Stimulated activated naive CD8-positive, alpha-beta T cell treated with anti-CD3 and anti-CD28 coated beads, Interleukin-15, amount 100 ng/mL, for 72 hours (primary cell): Measurements from ENCODE around the gene RAB11FIP4.

Source experiments
- ATAC-seq: fragments of 150-1000 bp; cut with Tn5 transposase; 2 replicates; pipeline ENCODE4 v1.10.0; 2021; ENCODE audit warnings: mild to moderate bottlenecking, moderate library complexity
- DNase-seq, 2 donors: peaks; one replicate each; pipeline ENCODE4 v3.0.0; 2021 to 2022
- H3K27ac Mint-ChIP-seq, 2 donors: one replicate each; pipeline ENCODE4 v1.8.0; 2022; ENCODE audit warnings: mild to moderate bottlenecking in 2 of 2, mixed read lengths in 2 of 2, moderate library complexity in 2 of 2
- H3K27me3 Mint-ChIP-seq: one replicate; pipeline ENCODE4 v1.8.0; 2022; ENCODE audit warnings: mixed read lengths
- H3K4me1 Mint-ChIP-seq: one replicate; pipeline ENCODE4 v1.8.0; 2022; ENCODE audit warnings: mild to moderate bottlenecking, mixed read lengths
- H3K4me3 Mint-ChIP-seq, 2 donors: one replicate each; pipeline ENCODE4 v1.8.0; 2022; ENCODE audit warnings: mild to moderate bottlenecking in 2 of 2, mixed read lengths in 2 of 2, moderate library complexity in 1 of 2
- H3K9me3 Mint-ChIP-seq, 2 donors: one replicate each; pipeline ENCODE4 v1.8.0; 2022; ENCODE audit warnings: mixed read lengths in 2 of 2

Gene RAB11FIP4

DNA sequence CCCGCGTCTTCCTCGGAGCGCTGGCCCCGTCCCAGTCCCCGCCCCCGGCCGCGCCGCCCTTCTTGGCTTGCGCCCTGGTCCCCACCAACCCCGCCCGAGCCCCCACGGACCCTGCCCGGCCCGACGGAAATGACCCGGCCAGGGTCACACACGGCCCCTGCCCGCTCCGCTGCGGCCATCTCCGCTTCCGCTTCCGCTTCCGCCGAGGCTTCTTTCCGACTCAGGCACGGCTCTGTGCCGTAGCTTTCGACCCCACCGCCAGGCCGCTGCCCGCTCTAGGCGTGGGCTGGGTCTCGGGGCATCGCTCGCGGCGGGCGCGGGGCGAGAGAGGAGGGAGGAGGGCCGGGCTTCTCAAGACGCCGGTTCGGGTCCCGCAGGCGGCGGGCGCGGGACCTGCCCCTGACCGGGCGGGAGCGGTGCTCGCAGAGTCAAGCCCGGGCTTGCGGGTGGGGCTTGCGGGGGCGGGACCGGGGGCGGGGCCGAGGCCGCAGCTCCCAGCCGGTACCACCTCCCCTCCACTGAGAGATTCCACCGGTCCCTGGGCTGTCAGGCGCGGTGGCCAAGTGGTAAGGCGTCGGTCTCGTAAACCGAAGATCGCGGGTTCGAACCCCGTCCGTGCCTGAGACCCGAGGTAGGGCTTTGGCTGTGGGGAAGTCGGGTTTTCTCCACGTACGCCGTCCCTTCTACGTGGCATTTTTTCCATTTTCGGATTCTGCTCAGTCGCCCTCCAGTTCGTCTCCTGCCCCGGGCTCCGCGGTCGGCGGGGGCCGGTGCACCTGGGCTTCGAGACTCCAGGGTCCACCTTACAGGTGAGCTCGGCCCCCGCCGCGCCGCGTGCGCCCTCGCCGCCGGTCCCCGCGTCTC is 158.3 kb downstream of the RAB11FIP4 start:
- peak overlapping the region; percentile 96 to 98 for H3K27ac Mint-ChIP-seq
- H3K4me3 Mint-ChIP-seq, result peak overlapping the region; percentile 94 to 98
- DNase-seq (peak; percentile 91 to 95), ATAC-seq (peak; percentile 86)
- H3K9me3 Mint-ChIP-seq, result no peaks in the 10 kb centered on the region
- no peaks in the 10 kb centered on the region for H3K27me3 Mint-ChIP-seq
- peaks cover 34% of the 10 kb centered on the region for H3K4me1 Mint-ChIP-seq

DNA sequence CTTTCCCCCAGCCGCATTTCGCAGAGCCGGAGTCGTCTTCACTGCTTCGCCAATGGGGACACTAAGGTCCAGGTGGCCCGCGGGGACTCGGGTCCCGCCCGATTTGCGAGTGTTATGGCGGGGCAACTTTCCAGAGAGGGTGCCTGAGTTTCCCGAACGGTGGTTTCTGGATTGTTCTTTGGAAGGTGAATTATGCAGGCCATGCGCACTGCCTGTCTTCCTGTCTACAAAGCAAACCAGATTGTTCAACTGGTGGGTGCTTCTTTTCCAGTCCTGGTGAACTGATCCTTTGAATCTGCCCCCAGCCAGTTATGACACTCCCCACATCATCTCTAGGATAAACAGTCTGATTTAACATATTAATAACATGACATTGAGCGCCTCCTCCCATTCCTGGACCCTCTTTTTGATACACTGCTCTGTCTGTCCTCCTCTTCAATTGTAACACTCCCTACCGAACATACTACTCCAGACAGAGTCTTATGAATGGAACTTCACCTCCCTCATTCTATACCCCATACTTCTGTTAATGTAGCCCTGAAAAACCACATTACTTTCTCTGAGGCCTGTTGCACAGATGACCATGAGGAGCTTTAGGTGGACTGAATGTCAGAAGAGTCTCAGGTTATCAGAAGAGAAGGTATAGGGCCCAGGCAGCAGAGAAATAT is 159.0 kb downstream of the RAB11FIP4 start:
- no peaks in the 10 kb centered on the region for H3K27me3 Mint-ChIP-seq
- no peaks in the 10 kb centered on the region for H3K9me3 Mint-ChIP-seq
- H3K4me3 Mint-ChIP-seq, result peak overlapping the region; percentile 63 to 77
- ATAC-seq (no peak), DNase-seq (no peak)
- H3K4me1 Mint-ChIP-seq, result peaks cover 39% of the 10 kb centered on the region
- H3K27ac Mint-ChIP-seq, result peak overlapping the region; percentile 72 to 98

DNA sequence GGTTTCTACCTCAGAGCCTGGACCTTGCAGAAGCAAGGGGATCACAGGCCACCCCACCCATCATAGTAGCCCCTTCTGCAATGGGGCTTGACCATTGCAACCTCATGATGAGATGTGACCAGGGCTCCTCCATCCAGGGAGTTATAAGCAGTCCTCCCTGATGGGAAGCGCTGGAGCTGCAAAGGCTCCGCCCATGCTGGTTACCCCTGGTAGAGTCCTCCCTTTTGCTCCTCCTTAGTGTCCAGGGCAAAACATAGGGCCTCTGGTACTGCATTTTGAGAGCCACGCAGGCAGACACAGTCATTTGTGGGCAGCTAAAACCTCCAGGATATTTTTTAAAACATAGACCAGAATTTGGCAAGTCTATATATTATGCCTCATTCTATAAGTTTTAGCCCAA is 161.1 kb downstream of the RAB11FIP4 start:
- peaks cover 40% of the 10 kb centered on the region for H3K4me1 Mint-ChIP-seq
- ATAC-seq (no peak), DNase-seq (no peak)
- no peak overlapping the region for H3K4me3 Mint-ChIP-seq
- H3K27ac Mint-ChIP-seq, result no peak overlapping the region
- H3K27me3 Mint-ChIP-seq, result peaks cover 3% of the 10 kb centered on the region
- no peaks in the 10 kb centered on the region for H3K9me3 Mint-ChIP-seq

DNA sequence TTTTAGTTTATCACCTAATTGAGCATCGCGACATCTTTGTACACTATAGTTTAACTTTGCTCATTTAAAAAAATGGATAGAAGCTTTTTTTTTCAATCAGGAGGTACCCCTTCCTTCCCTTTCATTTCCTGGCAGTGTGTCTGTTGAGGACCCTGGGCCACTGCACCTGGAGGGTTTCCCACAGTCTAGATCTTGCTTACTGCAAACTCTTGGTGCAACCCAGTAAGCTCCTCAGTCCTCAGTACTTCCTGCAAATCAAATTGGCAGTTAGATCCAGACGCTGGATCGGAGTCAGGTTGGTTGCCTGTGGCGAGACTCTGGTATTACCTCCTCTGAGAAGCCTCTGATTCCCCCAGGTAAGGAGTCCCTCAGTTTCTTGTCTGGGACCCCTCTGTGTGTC is 162.0 kb downstream of the RAB11FIP4 start:
- Mint-ChIP-seq H3K9me3 (no peaks in the 10 kb centered on the region), H3K4me3 (no peak overlapping the region), H3K27ac (no peak overlapping the region), H3K4me1 (peaks cover 30% of the 10 kb centered on the region), H3K27me3 (peaks cover 7% of the 10 kb centered on the region)
- DNase-seq, result no peak
- no peak for ATAC-seq

DNA sequence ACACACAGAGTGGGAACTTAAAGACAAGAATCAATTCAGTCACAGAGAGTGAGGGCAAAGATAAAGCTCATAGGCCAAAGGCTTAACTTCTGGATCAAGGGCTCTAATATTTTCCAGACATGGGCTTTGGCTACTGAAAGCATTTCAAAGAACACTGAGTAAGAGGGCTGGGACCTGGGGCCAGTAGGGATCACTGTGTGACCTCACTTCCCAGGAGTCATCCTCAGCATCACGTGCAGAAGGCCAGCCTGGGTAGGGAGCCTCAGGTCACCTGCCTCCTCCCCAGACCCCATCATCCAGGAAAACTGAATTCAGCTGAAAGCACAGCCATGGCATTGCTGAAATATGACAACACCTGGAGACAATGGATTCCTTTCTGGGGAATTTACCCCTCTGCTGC is 163.5 kb downstream of the RAB11FIP4 start:
- no peak overlapping the region for H3K4me3 Mint-ChIP-seq
- no peaks in the 10 kb centered on the region for H3K9me3 Mint-ChIP-seq
- H3K4me1 Mint-ChIP-seq, result peaks cover 21% of the 10 kb centered on the region
- DNase-seq, result no peak
- H3K27me3 Mint-ChIP-seq, result peaks cover 7% of the 10 kb centered on the region
- no peak overlapping the region for H3K27ac Mint-ChIP-seq
- no peak for ATAC-seq

DNA sequence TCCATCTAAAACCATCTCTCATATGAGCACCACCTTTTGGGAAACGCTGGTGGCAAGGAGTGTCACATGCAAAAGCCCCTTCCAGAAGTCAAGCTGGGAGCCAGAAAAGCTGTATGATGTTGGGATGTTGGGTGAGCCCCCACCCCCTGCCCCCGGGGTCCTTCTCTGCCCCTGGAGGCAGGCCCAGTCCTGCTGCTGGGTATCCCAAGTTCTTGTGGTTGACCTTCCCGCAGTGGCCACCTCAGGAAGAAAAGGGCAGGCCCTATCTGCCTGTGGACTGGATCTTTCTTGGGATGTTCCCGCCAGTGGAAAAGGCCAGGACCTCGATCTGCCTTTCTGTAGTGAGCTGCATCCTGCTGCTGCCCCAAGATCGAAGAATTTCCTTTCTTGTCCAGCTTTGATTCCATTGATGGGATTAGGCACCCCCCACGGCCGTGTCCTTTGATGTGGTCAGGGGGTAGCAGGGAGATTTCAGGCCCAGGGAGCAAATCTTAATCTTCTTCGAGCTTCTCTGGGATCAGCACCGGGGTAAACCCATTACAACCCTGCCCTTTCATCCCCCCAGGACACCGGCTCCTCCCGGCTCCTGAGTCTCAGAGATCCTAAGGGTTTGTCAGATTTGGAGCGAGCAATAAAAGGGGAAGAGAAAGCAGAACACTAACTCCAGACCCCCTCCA is 165.6 kb downstream of the RAB11FIP4 start:
- ATAC-seq (no peak), DNase-seq (no peak)
- Mint-ChIP-seq H3K4me1 (peaks cover 31% of the 10 kb centered on the region), H3K27me3 (peaks cover 21% of the 10 kb centered on the region), H3K9me3 (no peaks in the 10 kb centered on the region), H3K27ac (no peak overlapping the region), H3K4me3 (no peak overlapping the region)

DNA sequence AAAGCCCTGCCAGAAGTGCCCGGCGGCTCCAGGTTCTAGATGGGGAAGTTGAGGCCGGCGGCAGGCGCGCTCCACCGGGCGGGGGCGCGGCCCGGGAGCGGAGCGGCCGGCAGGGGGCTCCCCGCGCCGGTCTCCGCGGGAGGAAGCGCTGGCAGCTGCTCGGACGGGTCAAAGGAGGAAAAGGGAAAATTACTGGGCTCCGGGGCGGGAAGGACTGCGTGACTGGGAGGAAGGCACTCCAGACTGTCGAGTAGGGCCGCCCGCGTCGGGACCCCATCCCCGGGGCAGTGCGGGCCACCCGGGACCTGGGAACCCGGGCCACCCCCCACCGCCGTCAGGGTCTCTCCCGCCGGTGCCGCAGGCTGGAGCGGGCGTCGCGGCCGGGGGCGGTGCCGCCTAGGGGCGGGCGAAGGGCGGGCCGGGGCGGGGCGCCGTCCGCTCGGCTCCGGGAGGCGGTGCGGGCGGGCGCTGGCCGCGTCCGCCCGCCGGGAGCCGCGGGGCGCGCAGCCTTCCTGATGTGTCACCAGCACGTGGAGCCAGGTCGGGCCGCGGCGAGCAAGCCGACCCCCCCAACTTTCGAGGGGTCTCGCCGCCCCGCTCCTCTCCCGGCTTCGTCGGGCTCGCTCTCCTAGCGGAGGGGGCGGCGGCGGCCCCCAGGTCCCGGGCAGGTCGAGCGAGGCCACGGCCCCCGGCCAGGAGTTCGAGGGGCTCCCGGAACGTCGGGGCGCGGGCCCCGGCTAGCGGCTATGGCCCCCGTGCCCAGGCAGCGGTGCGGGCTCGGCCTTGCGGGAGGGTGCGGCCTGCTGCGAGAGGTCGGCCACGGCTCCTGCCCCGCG is 167.5 kb downstream of the RAB11FIP4 start:
- H3K27me3 Mint-ChIP-seq, result peaks cover 21% of the 10 kb centered on the region
- DNase-seq, result peak; percentile 50
- no peaks in the 10 kb centered on the region for H3K9me3 Mint-ChIP-seq
- H3K27ac Mint-ChIP-seq, result peak overlapping the region in 1 of 2 donors; percentile 82
- peak; percentile 92 for ATAC-seq
- peaks cover 26% of the 10 kb centered on the region for H3K4me1 Mint-ChIP-seq
- H3K4me3 Mint-ChIP-seq, result peak overlapping the region; percentile 77 to 80

DNA sequence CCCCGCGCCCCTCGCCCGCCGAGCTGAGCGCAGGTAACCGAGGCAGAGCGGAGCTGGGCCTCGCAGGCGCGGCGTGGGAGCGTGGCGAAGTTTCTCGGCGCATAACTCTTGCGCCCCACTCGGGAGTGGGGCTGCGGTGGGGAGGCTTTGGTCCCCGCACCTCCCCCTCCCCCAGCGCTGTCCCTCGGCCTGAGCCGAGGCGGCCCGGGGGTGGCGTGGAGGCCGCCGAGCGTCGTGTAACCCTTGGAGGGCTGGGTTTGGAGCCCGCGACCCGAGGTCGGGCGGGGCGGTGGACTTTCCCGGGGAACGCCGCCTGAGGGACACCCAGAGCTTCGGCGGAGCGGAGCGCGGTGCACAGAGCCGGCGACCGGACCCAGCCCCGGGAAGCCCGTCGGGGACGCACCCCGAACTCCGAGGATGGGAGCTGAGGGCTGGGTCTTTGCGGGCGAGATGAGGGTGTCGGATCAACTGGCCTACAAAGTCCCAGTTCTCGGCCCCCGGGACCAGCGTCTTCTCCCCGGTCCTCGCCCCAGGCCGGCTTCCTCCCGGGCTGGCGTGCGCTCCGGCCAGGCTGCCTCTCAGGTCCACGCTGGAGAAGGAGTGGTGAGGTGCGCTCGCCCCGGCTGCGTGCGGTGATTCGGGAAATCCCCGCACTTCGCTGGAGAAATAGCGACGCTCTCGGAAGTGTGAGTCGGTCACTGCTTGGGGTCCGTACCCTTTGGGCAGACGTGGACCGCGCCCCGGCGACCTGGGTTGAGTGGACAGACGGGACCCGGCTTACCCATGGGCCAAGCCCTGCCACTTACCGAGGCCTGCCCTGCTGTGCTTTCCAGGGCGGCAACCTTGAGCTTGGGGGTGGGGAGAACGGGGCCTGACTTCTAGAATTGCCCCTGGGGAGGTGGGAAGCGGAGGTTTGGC is 168.4 kb downstream of the RAB11FIP4 start:
- Mint-ChIP-seq H3K4me1 (peaks cover 26% of the 10 kb centered on the region), H3K4me3 (peak overlapping the region; percentile 24 to 45)

DNA sequence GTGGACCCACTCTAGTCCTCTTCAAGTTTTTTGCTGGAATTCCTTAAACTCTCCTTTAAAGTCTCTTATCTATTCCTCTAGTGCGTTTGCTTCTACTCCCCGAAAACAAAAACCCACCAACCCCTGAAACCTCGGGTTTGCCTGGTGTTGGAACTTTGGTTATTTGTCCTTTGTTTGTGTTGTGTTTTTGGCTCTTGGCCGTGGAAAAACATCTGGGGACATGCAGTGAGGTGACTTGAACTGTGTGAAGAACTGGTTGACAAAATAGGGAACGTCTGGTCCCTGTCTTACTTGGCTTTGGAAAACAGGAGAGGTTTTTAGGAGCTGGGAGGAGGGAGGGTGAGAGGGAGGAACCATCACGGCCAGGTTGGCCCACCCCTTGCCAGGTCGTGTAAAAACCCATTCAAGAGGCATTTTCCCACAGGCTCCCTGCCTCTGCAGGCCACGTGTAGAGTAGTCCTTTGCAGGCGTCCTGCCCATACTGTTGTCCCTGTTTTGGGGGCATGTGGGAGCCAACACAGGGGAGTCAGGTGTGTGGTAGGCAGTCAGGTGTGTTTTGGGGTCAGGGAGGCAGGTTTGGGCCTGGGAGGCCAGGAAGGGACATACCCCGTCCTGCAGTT is 169.3 kb downstream of the RAB11FIP4 start:
- no peak for DNase-seq
- Mint-ChIP-seq H3K4me3 (peak overlapping the region; percentile 24 to 45), H3K27me3 (peaks cover 25% of the 10 kb centered on the region), H3K4me1 (peaks cover 19% of the 10 kb centered on the region), H3K9me3 (no peaks in the 10 kb centered on the region), H3K27ac (no peak overlapping the region)
- ATAC-seq, result no peak

More for the DNA sequence above, 168.4 kb downstream of the RAB11FIP4 start:
- Mint-ChIP-seq H3K27me3 (peaks cover 21% of the 10 kb centered on the region), H3K27ac (no peak overlapping the region), H3K9me3 (no peaks in the 10 kb centered on the region)
- ATAC-seq, result no peak
- DNase-seq, result no peak

DNA sequence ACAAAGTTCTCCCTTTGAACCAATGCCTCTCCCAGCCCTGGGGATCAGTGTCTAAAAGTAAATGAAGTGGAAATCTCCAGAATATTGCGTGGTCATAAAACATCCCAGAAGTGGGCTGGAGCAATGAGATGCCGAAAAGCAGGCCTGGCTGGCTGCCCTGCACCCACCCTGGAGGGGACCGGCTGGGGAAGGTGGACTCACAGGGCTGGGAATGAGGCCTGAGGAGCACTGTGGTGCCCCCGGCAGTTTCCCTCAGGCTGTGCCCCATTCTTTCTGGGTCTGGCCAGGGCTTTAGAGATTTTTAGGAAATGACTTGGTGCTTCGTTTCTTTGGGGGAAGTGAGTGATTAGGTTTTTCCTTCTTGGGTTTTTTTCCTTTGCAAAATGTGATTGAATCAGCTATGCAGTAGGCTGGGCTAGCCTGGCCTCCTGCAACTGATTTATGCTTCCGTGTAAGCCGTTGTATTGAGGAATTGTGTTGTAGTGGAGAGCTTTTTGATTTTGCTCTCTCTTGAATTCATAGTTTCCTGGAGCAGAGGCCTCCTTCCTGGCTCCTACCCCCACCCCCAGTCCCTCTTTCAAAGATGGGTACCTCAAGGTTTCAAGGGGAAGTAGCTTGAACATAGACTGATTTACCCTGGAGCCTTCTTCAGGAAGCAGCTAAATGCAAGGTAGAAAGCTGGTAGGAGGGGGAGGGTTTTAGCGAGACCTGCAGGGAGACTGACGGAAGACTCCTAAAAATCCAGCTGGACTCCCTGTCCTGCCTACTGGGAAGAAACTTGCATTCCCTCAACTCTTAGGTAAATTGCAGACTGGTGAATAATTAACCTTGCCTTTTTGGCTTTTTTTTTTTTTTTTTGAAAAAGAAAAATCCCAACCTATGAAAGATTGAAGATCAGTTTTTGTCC is 170.2 kb downstream of the RAB11FIP4 start:
- no peak overlapping the region for H3K4me3 Mint-ChIP-seq
- peaks cover 28% of the 10 kb centered on the region for H3K27me3 Mint-ChIP-seq
- no peak overlapping the region for H3K27ac Mint-ChIP-seq
- no peak for DNase-seq
- H3K4me1 Mint-ChIP-seq, result peaks cover 19% of the 10 kb centered on the region
- ATAC-seq, result no peak
- no peaks in the 10 kb centered on the region for H3K9me3 Mint-ChIP-seq

DNA sequence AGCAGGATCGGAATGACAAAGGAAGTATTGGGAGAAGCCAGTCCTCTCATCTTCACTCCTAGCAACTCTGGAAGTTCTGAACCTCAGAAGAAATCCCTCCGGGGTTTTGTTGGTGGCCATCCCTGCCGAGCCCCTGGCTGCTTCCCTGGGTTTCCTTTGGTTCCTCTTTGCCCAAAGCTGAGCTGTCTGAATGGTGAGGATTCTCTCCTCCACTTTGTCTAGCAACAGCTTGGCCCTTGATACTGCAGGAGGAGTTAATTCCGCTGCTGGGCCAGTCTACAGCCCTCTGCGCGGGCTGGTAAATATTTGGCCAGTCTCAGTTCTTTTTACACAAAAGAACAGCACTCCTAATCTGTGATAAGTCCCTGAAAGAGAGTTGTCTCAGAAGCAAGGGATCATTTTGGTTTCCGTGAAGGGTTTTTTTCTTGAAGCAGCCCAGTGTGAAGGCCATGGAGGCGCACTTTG is 170.9 kb downstream of the RAB11FIP4 start:
- peaks cover 26% of the 10 kb centered on the region for H3K27me3 Mint-ChIP-seq
- no peaks in the 10 kb centered on the region for H3K9me3 Mint-ChIP-seq
- no peak overlapping the region for H3K4me3 Mint-ChIP-seq
- no peak for DNase-seq
- H3K27ac Mint-ChIP-seq, result no peak overlapping the region
- ATAC-seq, result no peak
- peaks cover 19% of the 10 kb centered on the region for H3K4me1 Mint-ChIP-seq

DNA sequence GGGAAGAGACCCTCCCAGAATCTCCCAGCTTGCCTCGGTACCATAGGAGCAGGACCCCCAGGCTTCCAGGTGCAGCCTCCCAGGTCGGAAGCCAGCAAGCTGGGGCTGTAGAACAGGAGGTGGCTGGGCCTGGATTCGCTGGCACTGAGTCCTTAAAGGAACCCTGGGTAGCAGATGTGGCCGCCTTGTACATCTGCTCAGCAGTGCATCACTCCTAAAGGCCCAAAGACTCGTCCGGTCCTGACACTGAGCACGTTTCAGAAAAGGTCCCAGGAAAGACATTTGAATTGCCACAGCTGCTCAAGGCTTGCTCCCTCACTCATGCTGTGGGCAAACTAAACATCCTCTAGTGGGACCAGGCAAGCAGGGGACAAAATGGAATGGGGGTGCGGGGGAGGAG is 172.8 kb downstream of the RAB11FIP4 start:
- H3K9me3 Mint-ChIP-seq, result no peaks in the 10 kb centered on the region
- ATAC-seq, result no peak
- no peak for DNase-seq
- H3K27me3 Mint-ChIP-seq, result peaks cover 21% of the 10 kb centered on the region
- H3K4me1 Mint-ChIP-seq, result peaks cover 19% of the 10 kb centered on the region
- H3K4me3 Mint-ChIP-seq, result no peak overlapping the region
- no peak overlapping the region for H3K27ac Mint-ChIP-seq

DNA sequence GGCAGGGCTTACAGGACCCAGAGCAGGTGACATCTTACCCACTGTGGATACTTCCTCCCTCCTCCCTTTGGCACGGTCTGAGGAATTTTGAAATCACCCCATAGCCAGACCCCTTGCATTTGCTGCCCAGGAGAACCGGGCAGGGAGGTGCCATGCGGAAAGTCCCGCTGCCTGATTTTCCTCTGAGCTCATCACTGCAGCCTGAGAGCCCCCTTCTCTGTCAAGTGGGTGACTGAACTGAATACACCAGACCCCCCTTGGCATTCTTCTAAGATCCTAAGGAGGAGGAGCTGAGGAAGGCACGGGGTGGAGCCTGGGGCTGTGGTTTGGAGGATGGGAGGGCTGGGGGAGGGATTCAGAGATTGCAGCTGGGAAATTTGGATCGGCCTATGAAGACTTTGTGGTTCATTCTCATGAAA is 173.4 kb downstream of the RAB11FIP4 start:
- DNase-seq, result no peak
- Mint-ChIP-seq H3K4me3 (no peak overlapping the region), H3K9me3 (no peaks in the 10 kb centered on the region), H3K27me3 (peaks cover 21% of the 10 kb centered on the region), H3K4me1 (peaks cover 19% of the 10 kb centered on the region), H3K27ac (no peak overlapping the region)
- no peak for ATAC-seq
